ENCODE data around the gene ARL6IP1.
"Not testable (repeated sequence)": the region's sequence is repeated elsewhere in the genome, so short reads cannot be mapped to it uniquely, and the experiment has no call there.

The ARL6IP1 gene

GRCh38 chr16:18784917-18785623, 16.3 kb downstream of the ARL6IP1 start:
- Histone ChIP-seq H3K79me2 (ENCODE audit: insufficient read depth, low read length) (peaks cover 78% of the 10 kb centered on the region), H3K27ac (ENCODE audit: low read depth, low read length) (no peak overlapping the region), H3K27me3 (ENCODE audit: low read length) (no peaks in the 10 kb centered on the region), H3K36me3 (ENCODE audit: low read length) (peaks cover 55% of the 10 kb centered on the region), H3K9me2 (replicated peaks; ENCODE audit: insufficient read depth, low read length) (no peaks in the 10 kb centered on the region), H3K4me3 (ENCODE audit: insufficient read depth, low read length, poor library complexity, severe bottlenecking) (no peak overlapping the region), H2AFZ (ENCODE audit: low read depth, low read length, severe bottlenecking) (no peak overlapping the region), H3K9ac (ENCODE audit: low read length) (no peak overlapping the region), H3F3A (ENCODE audit: insufficient read depth) (peaks cover 48% of the 10 kb centered on the region), H3K9me3 (ENCODE audit: insufficient read depth, low read length) (no peaks in the 10 kb centered on the region), H3K4me2 (ENCODE audit: low read depth, low read length, poor library complexity, severe bottlenecking) (peak overlapping the region; percentile 6), H4K20me1 (ENCODE audit: low read depth, low read length) (peaks cover 66% of the 10 kb centered on the region)
- no peak for TF ChIP-seq EZH2phosphoT487 (conservative IDR thresholded peaks at IDR 0.05; ENCODE audit: low read length)
- no peak for TF ChIP-seq CTCF (IDR thresholded peaks at IDR 0.05; ENCODE audit: insufficient read depth, low read length, poor library complexity, severe bottlenecking)

- peaks cover 58% of the 10 kb centered on the region for H4K20me1 ChIP-seq (ENCODE audit: low read depth, low read length)
- no peak overlapping the region for H2AFZ ChIP-seq (ENCODE audit: low read depth, low read length, severe bottlenecking)
- H3K27ac ChIP-seq (ENCODE audit: low read depth, low read length): no peak overlapping the region
- peaks cover 64% of the 10 kb centered on the region for H3K79me2 ChIP-seq (ENCODE audit: insufficient read depth, low read length)
- H3K27me3 ChIP-seq (ENCODE audit: low read length): no peaks in the 10 kb centered on the region
- H3K36me3 ChIP-seq (ENCODE audit: low read length): peaks cover 45% of the 10 kb centered on the region
- H3K4me3 ChIP-seq (ENCODE audit: insufficient read depth, low read length, poor library complexity, severe bottlenecking): no peak overlapping the region
- no peaks in the 10 kb centered on the region for H3K9me3 ChIP-seq (ENCODE audit: insufficient read depth, low read length)
- H3K4me2 ChIP-seq (ENCODE audit: low read depth, low read length, poor library complexity, severe bottlenecking): no peak overlapping the region
- no peak for TF ChIP-seq CTCF (IDR thresholded peaks at IDR 0.05; ENCODE audit: insufficient read depth, low read length, poor library complexity, severe bottlenecking)
- peaks cover 40% of the 10 kb centered on the region; the same call in 1 of the 2 replicates for H3F3A ChIP-seq (ENCODE audit: insufficient read depth)
- no peaks in the 10 kb centered on the region for H3K9me2 ChIP-seq (replicated peaks; ENCODE audit: insufficient read depth, low read length)
- no peak overlapping the region for H3K9ac ChIP-seq (ENCODE audit: low read length)
These were observed 17.7 kb downstream of the ARL6IP1 start for GRCh38 chr16:18783430-18784341.

GRCh38 chr16:18782697-18783429, 18.5 kb downstream of the ARL6IP1 start:
- peaks cover 51% of the 10 kb centered on the region for H4K20me1 ChIP-seq (ENCODE audit: low read depth, low read length)

GRCh38 chr16:18781232-18781631, 20.1 kb downstream of the ARL6IP1 start:
- H3K36me3 ChIP-seq (ENCODE audit: low read length): peaks cover 25% of the 10 kb centered on the region
- H3K27me3 ChIP-seq (ENCODE audit: low read length); H3K9me3 ChIP-seq (ENCODE audit: insufficient read depth, low read length); H2AFZ ChIP-seq (ENCODE audit: low read depth, low read length, severe bottlenecking); H3K4me2 ChIP-seq (ENCODE audit: low read depth, low read length, poor library complexity, severe bottlenecking); H3K9me2 ChIP-seq (replicated peaks; ENCODE audit: insufficient read depth, low read length); H3K9ac ChIP-seq (ENCODE audit: low read length); H3K27ac ChIP-seq (ENCODE audit: low read depth, low read length); H3K4me3 ChIP-seq (ENCODE audit: insufficient read depth, low read length, poor library complexity, severe bottlenecking): not testable (repeated sequence)
- peaks cover 39% of the 10 kb centered on the region for H3K79me2 ChIP-seq (ENCODE audit: insufficient read depth, low read length)
- peaks cover 30% of the 10 kb centered on the region; the same call in 1 of the 2 replicates for H3F3A ChIP-seq (ENCODE audit: insufficient read depth)
- H4K20me1 ChIP-seq (ENCODE audit: low read depth, low read length): peaks cover 36% of the 10 kb centered on the region

More at GRCh38 chr16:18782697-18783429, 18.5 kb downstream of the ARL6IP1 start:
- Histone ChIP-seq H3K9me2 (replicated peaks; ENCODE audit: insufficient read depth, low read length) (no peaks in the 10 kb centered on the region), H3K27me3 (ENCODE audit: low read length) (no peaks in the 10 kb centered on the region), H3K9me3 (ENCODE audit: insufficient read depth, low read length) (no peaks in the 10 kb centered on the region), H3K79me2 (ENCODE audit: insufficient read depth, low read length) (peaks cover 56% of the 10 kb centered on the region), H3K36me3 (ENCODE audit: low read length) (peaks cover 37% of the 10 kb centered on the region), H3F3A (ENCODE audit: insufficient read depth) (peaks cover 36% of the 10 kb centered on the region; the same call in 1 of the 2 replicates), H3K9ac (ENCODE audit: low read length) (no peak overlapping the region), H3K27ac (ENCODE audit: low read depth, low read length) (no peak overlapping the region), H2AFZ (ENCODE audit: low read depth, low read length, severe bottlenecking) (no peak overlapping the region), H3K4me2 (ENCODE audit: low read depth, low read length, poor library complexity, severe bottlenecking) (no peak overlapping the region), H3K4me3 (ENCODE audit: insufficient read depth, low read length, poor library complexity, severe bottlenecking) (no peak overlapping the region)
- TF ChIP-seq CTCF (IDR thresholded peaks at IDR 0.05; ENCODE audit: insufficient read depth, low read length, poor library complexity, severe bottlenecking) (no peak), EZH2phosphoT487 (conservative IDR thresholded peaks at IDR 0.05; ENCODE audit: low read length) (no peak)

- H3K4me3 ChIP-seq (ENCODE audit: insufficient read depth, low read length, poor library complexity, severe bottlenecking); H3K4me2 ChIP-seq (ENCODE audit: low read depth, low read length, poor library complexity, severe bottlenecking); H3K27ac ChIP-seq (ENCODE audit: low read depth, low read length); H2AFZ ChIP-seq (ENCODE audit: low read depth, low read length, severe bottlenecking); H3K27me3 ChIP-seq (ENCODE audit: low read length); H3K9ac ChIP-seq (ENCODE audit: low read length); H3K9me3 ChIP-seq (ENCODE audit: insufficient read depth, low read length); H3K9me2 ChIP-seq (replicated peaks; ENCODE audit: insufficient read depth, low read length): not testable (repeated sequence)
- peaks cover 29% of the 10 kb centered on the region for H4K20me1 ChIP-seq (ENCODE audit: low read depth, low read length)
- peaks cover 32% of the 10 kb centered on the region for H3K79me2 ChIP-seq (ENCODE audit: insufficient read depth, low read length)
- peaks cover 28% of the 10 kb centered on the region; the same call in 1 of the 2 replicates for H3F3A ChIP-seq (ENCODE audit: insufficient read depth)
- H3K36me3 ChIP-seq (ENCODE audit: low read length): peaks cover 19% of the 10 kb centered on the region
These were observed 20.8 kb downstream of the ARL6IP1 start for GRCh38 chr16:18780460-18781026.

All from SU-DHL-6 (cell line).